Measurements from ENCODE around the gene NFIB. TPM values are rescaled to one million over a fixed set of nuclear protein-coding genes. Genes with fewer than 3 reads are reported as not detected.

Gene NFIB
- total RNA-seq, 1 donor from 2014 or later: 1.5 TPM

GRCh38 chr9:14158136-14158813 is 155.7 kb downstream of the NFIB start:
- Mint-ChIP-seq H3K9me3 (ENCODE audit: unreplicated experiment) (peaks cover 1% of the 10 kb centered on the region), H3K27me3 (ENCODE audit: unreplicated experiment) (no peaks in the 10 kb centered on the region), H3K4me3 (ENCODE audit: unreplicated experiment) (no peak overlapping the region), H3K4me1 (ENCODE audit: low read depth, unreplicated experiment) (no peaks in the 10 kb centered on the region), H3K27ac (ENCODE audit: unreplicated experiment) (no peak overlapping the region), H3K36me3 (ENCODE audit: unreplicated experiment) (no peaks in the 10 kb centered on the region)
- TF ChIP-seq, protein P1, sequence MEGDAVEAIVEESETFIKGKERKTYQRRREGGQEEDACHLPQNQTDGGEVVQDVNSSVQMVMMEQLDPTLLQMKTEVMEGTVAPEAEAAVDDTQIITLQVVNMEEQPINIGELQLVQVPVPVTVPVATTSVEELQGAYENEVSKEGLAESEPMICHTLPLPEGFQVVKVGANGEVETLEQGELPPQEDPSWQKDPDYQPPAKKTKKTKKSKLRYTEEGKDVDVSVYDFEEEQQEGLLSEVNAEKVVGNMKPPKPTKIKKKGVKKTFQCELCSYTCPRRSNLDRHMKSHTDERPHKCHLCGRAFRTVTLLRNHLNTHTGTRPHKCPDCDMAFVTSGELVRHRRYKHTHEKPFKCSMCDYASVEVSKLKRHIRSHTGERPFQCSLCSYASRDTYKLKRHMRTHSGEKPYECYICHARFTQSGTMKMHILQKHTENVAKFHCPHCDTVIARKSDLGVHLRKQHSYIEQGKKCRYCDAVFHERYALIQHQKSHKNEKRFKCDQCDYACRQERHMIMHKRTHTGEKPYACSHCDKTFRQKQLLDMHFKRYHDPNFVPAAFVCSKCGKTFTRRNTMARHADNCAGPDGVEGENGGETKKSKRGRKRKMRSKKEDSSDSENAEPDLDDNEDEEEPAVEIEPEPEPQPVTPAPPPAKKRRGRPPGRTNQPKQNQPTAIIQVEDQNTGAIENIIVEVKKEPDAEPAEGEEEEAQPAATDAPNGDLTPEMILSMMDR (IDR thresholded peaks at IDR 0.05; ENCODE audit: partially characterized antibody, unreplicated experiment): no peak
- no peak for DNase-seq

DNA sequence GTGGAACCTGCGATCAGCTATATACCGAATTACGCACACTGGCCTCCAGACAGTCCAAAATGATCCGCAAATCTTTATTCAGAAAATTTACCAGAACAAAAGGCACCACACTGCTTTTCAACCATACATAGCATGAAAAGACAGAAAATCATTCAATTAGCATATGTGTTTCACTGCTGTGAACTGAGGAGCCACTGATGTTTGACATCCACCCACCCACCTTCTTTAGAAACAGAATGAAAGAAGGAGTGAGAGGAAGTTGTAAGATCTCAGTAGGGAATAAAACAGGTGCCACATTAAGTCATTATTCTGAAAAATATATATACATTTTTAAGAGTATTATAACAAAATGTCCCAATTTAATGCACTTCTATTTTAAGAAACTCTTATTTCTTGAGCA is 156.8 kb downstream of the NFIB start:
- no peak overlapping the region for H3K4me3 Mint-ChIP-seq (ENCODE audit: unreplicated experiment)
- DNase-seq: no peak
- H3K27me3 Mint-ChIP-seq (ENCODE audit: unreplicated experiment): no peaks in the 10 kb centered on the region
- no peaks in the 10 kb centered on the region for H3K9me3 Mint-ChIP-seq (ENCODE audit: unreplicated experiment)
- TF ChIP-seq, protein P1 (IDR thresholded peaks at IDR 0.05; ENCODE audit: partially characterized antibody, unreplicated experiment): no peak
- H3K36me3 Mint-ChIP-seq (ENCODE audit: unreplicated experiment): no peaks in the 10 kb centered on the region
- H3K4me1 Mint-ChIP-seq (ENCODE audit: low read depth, unreplicated experiment): no peaks in the 10 kb centered on the region
- H3K27ac Mint-ChIP-seq (ENCODE audit: unreplicated experiment): no peak overlapping the region

DNA sequence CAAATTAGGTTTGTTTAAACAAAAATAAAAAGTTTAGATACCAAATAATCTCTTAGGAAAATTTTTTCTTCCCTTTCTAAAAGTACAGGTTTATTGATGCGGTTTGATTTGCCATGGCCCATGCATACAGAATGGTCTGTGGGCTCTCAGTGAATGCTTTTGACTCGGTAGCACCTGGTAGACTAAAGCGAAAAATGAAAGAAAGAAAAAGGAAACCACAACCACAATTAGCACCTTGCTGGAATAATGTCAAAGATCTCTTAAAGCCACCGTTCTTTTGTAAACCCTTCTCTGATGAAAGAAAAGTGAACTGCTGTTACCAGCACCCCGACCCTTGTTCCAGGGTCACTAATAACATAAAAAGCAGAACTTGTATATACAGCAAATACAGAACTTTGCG is 157.9 kb downstream of the NFIB start:
- Mint-ChIP-seq H3K9me3 (ENCODE audit: unreplicated experiment) (no peaks in the 10 kb centered on the region), H3K4me1 (ENCODE audit: low read depth, unreplicated experiment) (no peaks in the 10 kb centered on the region), H3K27ac (ENCODE audit: unreplicated experiment) (no peak overlapping the region), H3K4me3 (ENCODE audit: unreplicated experiment) (no peak overlapping the region), H3K36me3 (ENCODE audit: unreplicated experiment) (no peaks in the 10 kb centered on the region), H3K27me3 (ENCODE audit: unreplicated experiment) (no peaks in the 10 kb centered on the region)
- no peak for DNase-seq
- TF ChIP-seq, protein P1 (IDR thresholded peaks at IDR 0.05; ENCODE audit: partially characterized antibody, unreplicated experiment): no peak

DNA sequence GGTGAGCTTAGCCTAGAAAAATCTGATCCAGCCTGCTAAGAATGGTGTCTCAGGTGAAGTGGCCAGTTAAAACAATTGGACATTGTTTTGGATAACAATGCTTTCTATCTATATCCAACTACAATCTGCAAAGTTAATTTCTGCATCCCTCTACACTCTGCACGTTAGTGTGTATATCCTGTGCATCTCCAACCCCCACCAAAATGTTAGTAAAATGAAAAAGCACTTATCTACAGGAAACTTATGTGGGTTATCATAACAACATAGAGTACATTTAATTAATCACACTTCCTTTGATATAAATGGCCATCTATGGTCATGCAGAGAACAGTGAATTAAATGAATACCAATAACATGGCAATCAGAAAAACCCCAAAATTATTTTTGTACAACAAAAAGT is 158.7 kb downstream of the NFIB start:
- no peaks in the 10 kb centered on the region for H3K9me3 Mint-ChIP-seq (ENCODE audit: unreplicated experiment)
- no peaks in the 10 kb centered on the region for H3K36me3 Mint-ChIP-seq (ENCODE audit: unreplicated experiment)
- no peaks in the 10 kb centered on the region for H3K27me3 Mint-ChIP-seq (ENCODE audit: unreplicated experiment)
- no peak overlapping the region for H3K27ac Mint-ChIP-seq (ENCODE audit: unreplicated experiment)
- no peaks in the 10 kb centered on the region for H3K4me1 Mint-ChIP-seq (ENCODE audit: low read depth, unreplicated experiment)
- H3K4me3 Mint-ChIP-seq (ENCODE audit: unreplicated experiment): no peak overlapping the region
- TF ChIP-seq, protein P1 (IDR thresholded peaks at IDR 0.05; ENCODE audit: partially characterized antibody, unreplicated experiment): no peak
- DNase-seq: no peak

DNA sequence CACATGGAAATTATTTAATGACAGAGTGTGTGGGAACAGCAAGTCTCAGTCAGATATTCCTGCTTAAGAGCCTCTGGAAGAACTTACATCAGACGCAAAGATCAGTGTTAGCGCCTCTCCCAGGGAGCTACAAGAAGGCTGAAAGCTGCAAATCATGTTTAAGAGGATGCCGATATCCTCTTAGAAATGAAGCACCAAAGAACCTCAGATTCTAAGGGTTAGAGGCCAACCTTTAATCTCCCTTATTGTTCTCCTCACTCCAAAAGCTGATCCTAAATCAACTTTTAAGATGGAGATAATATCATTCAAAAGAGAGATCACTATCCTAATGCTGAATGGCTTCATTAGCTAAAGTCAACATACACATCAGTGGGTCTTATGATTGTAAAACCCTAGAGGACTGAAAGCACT is 160.6 kb downstream of the NFIB start:
- no peaks in the 10 kb centered on the region for H3K9me3 Mint-ChIP-seq (ENCODE audit: unreplicated experiment)
- no peaks in the 10 kb centered on the region for H3K4me1 Mint-ChIP-seq (ENCODE audit: low read depth, unreplicated experiment)
- no peak overlapping the region for H3K4me3 Mint-ChIP-seq (ENCODE audit: unreplicated experiment)
- no peak for DNase-seq
- no peak overlapping the region for H3K27ac Mint-ChIP-seq (ENCODE audit: unreplicated experiment)
- no peaks in the 10 kb centered on the region for H3K36me3 Mint-ChIP-seq (ENCODE audit: unreplicated experiment)
- H3K27me3 Mint-ChIP-seq (ENCODE audit: unreplicated experiment): no peaks in the 10 kb centered on the region
- TF ChIP-seq, protein P1 (IDR thresholded peaks at IDR 0.05; ENCODE audit: partially characterized antibody, unreplicated experiment): no peak

Data from glutamatergic neuron (in vitro differentiated cells).